IPS DF 4.7 (cell line): Measurements from ENCODE around the gene SLC10A3.

Experiments
- DNase-seq: peaks from one replicate; pipeline ENCODE4 v3.0.0-alpha.2; 2013; ENCODE audit warnings: low spot score; ENCODE audit errors: extremely low read depth

Gene SLC10A3, protein sequence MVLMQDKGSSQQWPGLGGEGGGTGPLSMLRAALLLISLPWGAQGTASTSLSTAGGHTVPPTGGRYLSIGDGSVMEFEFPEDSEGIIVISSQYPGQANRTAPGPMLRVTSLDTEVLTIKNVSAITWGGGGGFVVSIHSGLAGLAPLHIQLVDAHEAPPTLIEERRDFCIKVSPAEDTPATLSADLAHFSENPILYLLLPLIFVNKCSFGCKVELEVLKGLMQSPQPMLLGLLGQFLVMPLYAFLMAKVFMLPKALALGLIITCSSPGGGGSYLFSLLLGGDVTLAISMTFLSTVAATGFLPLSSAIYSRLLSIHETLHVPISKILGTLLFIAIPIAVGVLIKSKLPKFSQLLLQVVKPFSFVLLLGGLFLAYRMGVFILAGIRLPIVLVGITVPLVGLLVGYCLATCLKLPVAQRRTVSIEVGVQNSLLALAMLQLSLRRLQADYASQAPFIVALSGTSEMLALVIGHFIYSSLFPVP

DNA sequence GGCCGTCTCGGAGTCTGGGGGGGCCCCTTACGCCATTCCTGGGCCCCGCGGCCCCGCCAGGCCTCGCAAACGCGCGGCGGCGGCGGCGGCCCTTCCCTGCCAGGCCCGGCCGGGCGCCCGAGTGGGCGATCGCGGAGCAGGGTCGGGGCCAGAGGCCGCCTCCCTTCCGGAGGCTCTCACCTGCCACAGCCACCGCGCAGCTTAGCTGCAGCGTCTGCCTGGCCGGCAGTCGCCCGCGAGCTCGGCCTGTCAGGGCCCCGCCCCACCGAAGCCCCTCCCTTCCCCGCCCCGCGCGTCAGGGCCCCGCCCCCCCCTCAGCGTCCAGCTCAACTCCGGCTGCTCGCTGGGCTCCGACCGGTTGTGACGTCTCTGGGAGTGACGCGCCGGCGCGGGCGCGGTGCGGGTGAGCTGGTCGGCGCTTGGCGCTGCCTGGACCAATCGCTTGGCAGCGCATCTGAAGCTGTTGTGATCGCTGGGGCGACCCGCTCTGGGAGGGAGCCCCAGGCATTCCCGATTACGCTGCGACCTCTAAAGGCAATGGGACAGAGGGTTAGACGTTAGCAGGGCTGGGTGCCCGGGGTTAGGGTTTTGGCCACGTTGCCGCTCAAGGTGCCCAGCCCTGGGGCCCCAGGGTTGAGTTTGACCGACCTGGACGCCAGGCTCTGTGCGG lies at the start of gene SLC10A3:
Gene SLC10A3 (minus strand): TSS at position 216 of the 670 bp plus-strand sequence. CDS start 1,689 bp downstream, outside the sequence.
- peak; percentile 66 for DNase-seq

DNA sequence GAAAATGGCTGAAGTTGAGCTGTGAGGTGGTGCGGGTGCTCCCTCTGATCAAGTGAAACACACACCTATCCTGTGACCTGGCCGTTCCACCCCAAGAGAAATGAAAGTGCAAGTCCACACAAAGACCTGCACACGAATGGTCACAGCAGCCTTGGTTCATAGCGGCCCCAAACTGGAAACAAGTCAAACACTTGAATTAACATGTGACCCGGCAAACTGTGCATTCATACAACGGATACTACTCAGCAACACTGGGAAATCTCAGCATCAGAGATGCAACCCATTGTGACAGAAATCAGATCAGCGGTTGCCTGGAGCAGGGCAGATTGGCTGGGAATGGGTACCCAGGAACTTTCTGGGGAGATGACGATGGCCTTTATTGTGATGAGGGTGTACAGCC lies 48.6 kb upstream of the SLC10A3 start:
- no peak for DNase-seq

DNA sequence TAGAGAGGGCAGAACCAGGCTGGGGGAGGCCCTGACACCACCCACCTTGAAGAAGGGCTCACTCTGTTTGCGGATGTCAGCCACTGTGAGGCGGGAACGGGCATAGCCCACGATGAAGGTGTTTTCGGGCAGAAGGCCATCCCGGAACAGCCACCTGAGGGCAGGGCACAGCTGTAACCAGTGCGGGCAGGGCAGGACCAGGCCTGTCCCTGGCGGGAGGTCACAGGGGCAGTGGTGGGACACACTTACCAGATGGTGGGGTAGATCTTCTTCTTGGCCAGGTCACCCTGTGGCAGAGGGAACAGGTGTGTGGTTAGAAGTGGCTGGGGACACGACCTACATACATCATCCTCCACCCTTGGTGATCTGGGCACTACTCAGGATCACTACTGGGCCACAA lies 45.5 kb upstream of the SLC10A3 start:
- DNase-seq: no peak

DNA sequence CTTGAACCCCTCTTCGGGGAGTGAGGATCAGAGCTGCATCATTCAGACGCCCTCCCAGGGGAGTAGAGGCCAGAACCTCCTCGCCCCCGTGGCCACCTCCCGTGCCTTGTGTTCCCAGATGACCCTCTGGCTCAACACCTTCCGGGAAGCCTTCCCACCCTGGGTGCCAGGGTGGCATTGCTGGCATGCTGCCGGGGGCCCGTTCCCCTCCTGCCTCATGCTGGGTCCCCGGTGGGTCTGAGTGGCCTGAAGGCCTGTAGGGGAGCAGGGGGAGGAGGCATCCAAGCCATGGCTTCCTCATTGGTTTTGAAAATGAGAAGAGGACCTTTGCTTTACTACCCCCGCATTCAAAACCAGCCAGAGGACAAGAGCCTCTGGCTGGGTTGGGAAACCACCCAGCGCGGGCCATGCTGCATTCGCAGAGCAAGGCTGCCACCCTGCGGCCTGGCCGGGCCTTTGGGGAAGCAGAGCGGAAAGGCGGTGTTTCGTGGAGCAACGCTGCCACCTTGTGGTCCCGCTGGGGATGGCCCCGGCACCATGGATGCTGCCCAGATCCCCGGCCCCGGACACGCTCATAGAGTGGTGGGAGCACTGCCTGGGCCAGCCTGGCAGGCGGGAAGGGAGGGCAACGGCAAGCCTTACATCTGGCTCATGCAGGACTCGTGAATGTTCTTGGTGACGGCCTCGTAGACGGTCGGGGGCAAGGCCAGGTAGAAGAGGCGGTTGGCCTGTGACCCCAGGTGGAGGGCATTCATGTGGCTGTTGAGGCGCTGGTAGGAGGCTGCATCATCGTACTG lies 44.3 kb upstream of the SLC10A3 start:
- no peak for DNase-seq

DNA sequence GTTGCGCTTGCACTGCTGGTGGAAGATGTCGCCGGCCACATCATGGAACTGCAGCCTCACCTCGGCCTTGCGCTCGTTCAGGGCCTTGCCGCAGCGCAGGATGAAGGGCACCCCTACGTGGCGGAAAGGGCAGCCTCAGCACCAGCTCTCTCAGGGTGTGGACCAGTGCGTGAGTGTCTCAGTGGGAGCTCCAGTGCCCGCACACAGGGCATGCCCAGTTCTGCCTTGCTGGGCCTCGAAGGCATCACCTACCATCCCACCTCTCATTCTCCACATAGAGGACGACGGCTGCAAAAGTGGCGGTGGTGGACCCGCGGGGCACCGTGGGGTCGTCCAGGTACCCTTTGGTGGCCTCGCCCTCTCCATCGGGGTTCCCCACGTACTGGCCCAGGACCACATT lies 42.3 kb upstream of the SLC10A3 start:
- no peak for DNase-seq

DNA sequence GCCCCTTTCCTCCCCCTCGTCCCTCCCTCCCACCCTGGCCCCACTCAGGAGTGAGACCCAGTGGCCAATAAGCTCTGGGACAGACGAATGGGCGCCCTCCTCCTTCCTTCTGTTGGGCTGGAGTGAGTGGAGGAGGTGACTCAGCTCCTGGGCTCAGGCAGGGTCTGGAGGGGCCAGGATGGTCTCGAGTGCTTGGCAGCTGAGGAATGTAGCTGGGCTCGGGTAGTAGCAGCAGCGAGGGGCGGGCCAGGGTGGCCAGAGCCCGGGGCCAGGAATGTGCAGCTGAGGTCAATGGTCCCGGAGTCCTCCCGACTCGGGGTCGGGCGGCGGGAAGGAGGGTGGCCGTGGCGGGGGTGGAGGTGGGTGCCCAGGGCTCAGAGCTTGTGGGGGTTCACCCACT lies 41.2 kb upstream of the SLC10A3 start:
- DNase-seq: no peak

DNA sequence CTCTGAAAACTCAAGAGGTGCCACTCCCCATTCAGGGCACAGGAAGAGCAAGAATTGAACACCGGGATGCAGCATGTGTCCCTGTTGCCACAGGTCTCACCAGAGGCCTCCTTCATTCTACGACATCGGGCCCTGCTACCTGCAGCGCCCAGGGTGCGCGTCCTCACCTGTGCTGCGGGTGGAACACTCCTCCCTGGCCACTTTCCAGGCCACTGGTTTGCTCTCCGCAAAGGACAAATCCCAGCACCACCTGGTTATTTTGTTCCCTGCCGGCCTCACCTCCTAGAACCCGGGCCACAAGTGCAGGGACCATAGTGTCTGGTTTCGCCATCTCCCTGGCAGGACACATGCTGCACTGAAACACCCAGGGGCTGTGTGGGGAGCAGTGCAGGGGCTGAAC lies 39.9 kb upstream of the SLC10A3 start:
- DNase-seq: no peak

DNA sequence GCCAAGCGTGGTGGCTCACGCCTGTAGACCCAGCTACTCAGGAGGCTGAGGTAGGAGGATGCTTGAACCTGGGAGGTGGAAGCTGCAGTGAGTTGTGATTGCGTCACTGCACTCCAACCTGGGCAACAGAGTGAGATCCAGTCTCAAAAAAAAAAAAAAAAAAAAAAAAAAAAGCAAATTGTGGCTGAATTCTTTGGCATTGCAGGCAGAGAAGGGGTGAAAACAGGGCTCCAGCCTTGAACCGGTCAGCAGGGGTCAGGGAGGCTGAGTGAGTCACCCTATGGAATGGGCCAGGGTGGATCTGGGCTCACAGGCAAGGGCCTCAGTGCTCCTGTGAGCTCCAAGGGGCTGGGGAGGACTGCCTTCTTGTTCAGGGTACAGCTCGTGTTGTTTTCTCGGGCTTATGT lies 38.8 kb upstream of the SLC10A3 start:
- DNase-seq: no peak

DNA sequence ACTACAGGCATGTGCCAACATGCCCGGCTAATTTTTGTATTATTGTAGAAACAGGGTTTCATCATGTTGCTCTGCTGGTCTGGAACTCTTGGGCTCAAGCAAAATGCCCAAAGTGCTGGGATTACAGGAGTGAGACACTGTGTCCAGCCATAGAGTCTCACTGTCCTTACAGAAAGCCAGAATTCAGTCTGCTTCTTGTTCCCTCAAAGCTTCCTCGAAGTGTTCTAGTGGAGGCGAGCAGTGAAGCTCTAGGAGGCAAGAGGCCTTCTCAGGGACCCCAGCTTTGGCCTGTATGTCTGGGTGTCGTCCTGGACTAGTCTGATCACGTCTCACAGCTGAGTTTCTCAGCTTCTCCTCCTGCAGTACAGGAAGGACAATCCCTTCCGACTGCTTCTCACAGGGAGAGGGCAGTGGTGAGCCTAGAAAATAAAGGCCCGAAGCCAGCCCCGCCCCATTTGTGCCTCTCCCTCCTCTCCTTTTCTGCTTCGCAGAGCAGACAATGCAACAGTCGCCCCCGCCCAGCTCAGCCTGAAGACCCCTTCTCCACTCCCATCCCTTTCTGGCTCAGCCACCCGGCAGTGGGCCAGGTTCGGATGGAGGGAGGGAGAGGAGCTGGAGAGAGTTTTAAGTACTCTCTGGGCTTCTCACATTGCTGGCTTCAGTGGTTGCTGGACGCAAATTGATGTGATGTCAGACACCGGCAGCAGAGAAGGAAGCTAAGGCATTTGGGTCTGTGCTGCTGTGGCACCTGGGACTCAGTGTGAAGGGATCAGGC lies 36.7 kb upstream of the SLC10A3 start:
- DNase-seq: no peak

DNA sequence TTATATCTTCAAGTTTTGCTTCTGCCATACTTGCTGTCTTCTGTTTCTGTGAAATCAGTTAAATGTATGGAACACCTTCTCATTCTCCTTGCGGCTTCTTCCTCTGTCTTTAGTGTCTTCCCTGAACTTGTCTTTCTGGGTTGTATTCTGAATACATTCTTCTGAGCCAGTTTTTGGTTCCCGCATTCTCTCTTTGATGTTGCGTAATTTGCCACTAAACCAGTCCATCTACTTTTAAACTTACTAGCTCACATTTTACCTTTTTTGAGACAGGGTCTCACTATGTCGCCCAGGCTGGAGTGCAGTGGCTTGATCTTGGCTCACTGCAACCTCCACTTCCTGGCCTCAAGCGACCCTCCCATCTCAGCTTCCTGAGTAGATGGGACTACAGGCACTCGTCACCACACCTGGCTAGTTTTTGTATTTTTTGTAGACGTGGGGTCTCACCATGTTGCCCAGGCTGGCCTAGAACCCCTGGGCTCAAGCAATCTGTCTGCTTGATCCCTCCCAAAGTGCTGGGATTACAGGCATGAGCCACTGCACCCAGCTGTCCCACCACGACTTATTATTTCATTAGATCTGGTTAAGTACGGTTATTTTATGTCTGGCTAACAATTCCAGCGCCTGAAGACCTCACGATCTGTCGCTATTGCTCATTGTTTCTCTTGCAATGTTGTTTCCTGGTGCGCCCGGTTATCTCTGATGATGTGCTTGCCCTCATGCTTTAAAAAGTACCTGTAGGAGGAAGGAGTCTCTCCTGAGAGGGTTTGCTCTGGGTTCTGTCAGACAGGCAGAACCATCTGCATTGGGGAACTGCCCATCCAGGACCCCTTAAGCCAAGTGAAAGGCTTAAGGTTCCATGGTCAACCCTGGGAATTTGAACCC lies 35.4 kb upstream of the SLC10A3 start:
- DNase-seq: no peak

DNA sequence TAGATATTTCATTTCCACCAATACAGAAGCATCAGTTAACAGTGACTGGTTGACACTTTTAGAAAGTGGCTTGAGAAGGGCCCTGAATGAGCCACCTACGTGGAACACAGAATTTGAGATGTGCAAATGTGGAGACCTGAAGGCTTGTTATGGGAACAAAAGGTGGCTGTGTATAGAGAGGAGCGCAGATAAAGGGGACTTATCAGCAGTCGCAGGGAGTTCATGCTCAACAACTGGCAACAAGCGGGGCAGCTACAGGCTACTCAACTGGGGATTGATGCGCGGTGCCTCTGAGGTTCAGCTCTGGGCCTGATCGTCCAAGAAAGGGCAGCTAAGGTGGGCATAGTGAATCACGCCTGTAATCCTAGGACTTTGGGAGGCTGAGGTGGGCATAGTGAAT lies 29.0 kb upstream of the SLC10A3 start:
- no peak for DNase-seq

DNA sequence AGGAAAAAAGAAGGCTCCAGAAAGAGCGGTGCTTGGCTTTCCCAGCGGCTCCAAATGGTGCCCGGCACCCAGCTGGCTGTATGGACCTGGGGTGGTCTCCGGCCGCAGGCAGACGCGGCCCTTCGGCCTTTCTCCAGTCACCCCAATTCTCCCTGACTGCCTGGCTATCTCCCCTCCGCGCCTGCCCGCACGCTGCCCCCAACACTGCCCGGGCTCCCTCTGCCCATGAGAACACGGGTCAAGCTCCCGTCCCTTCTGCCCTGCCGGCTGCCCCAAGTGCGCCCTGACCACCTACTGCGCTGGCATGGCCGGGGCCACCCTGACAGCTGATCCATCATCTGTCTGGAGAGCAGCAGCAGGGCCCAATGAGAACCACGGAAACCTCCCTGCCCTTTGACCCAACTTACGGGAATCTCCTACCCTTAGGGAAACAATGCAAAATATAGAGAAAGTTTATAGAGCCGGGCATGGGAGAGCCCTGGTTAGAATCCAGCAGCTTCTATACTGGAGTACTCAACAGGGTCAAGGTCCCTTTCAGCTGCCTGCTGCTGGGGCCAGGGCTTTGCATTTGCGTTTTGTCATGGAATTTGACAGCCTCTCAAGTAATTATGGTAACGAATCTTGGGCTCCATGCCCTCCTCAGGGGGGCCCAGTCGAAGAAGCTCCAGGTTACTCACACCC lies 26.8 kb upstream of the SLC10A3 start:
- no peak for DNase-seq

DNA sequence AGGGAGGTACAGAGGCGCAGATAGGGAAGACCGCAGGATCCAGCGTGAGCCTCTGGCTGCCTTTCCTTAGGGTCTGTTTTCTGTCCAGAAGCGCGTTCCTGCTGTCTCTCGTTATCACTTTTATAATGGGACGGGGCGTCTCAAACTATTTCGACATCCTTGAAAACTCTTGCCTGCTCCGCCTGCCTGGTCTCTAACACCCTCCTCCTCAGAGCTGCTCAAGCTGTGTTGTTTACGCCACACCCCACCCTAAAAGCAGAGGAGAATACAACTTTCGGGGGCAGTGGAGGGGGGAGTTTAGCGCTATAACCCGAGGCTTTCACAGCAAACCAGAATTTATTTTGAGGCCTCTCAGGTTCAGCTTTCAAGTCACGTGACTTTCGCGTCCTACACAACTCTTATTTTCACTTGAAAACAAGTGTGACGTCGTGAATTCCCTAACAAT lies 26.2 kb upstream of the SLC10A3 start:
- no peak for DNase-seq

DNA sequence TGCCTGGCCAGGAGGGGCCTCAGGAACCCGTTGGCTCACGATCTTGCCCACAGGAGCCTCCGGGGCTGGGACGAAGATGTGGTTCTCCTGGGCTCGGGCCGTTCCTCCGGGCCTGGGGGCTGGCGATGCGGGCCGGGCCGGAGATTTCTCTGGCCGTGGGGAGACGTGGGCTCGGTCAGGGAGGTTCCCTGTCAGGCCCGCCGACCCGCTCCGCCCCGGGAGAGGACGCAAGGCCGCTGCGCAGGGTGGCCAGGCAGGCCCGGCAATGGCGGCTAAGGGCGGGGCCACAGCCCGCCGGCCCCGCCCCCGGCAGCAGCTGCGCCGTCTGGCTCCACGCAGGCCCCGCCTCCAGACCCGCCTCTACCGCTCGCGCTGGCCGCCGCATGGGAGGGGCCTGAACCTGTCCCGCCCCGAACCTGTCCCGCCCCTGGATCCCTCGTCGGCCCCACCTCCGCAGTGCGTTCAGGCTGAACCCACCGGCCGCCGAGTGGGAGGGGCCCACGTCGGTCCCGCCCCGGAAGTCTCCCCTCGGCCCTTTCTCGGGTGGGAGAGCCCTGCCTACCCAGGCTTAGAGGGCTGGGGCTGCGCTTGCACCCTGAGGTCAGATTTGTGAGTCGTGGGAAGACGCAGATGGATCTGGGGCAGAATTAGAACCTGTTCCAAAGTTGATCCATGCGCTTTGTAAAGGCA lies 25.7 kb upstream of the SLC10A3 start, which contains the start of gene FAM3A:
Gene FAM3A (minus strand): TSS at position 267 of the 690 bp plus-strand sequence. CDS start 460 bp downstream, outside the sequence.
- no peak for DNase-seq

DNA sequence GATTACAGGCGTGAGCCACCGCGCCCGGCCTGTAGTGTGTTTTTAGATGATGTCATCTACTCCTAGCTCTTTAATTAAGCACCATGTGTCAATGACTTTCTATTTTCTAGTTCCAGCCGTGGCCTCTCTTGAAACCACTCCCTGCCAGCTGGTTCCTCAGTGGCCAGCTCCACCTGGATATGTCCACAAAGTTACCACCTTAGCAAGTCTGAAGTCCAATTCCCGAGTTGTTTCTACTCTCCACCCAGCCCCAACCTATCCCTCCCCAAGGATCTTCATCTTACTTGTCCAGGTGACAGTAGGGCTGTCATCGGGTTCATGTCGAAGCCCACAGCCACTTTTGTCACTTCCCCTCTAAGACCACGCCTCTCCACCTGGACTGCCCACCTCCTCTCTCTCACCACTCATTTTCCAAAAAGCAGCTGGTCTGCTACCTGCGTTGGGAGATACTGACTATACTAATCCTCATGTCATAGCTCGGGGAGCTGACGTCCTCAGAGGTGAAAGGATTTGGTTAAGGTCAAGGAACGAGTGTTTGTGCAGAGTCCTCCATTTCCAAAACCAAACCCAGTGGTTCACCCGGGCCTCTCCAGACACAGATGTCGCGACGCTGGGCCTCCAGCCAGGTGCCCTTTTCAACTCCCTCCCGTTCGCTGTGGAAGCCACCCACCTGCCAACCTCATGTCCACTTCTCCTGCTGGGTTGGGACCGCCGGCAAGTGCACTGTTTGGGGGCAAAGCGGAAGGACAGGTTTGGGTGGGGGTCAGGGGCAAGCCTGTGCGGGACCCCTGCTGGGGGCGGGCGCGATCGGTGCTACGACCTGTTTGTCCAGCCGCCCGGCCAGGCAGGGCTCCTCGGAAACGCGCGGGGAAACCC lies 24.9 kb upstream of the SLC10A3 start:
- no peak for DNase-seq

DNA sequence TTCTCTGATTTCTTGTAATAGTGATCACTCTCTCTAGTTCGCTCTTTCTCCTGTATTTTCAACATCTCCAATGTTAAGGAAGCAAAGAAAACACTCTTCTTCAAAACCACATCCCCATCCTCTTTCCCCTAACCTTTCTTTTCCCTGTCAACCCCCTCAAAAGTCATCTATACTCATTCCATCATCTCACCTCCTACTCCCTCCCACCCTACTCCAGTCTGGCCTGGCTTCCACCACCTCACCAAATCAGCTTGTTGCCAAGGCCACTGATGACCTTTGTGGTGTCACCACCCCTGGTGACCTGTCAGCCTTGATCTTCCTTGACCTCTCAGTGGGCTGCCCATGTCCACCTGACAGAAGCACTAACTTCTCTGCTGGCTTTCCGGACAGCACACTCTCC lies 23.3 kb upstream of the SLC10A3 start:
- DNase-seq: no peak

DNA sequence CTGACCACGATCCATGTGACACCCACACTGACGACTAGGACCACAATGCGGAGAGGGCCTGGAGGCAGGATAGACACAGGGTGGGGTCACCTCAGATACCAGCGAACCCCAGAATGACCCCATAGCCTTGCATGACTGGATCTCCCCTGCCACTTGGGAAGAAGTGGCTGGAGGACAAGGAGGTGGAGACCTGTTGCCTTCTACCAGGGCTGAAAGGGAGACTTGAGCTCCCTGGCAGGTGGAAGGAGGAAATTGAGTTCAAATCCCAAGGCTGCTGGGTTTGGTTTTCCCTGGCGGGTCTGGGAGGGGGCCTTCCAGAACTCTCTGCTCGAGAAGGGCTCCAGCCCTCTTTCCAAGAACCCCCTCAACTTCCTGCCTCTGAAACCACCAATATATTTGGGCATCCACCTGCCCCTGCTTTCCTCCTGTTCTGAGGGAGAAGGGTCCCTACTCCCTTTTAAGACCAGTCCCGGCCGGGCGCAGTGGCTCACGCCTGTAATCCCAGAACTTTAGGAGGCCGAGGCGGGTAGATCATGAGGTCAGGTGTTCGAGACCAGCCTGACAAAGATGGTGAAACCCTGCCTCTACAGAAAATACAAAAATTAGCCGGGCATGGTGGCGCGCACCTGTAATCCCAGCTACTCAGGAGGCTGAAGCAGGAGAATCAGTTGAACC lies 22.6 kb upstream of the SLC10A3 start:
- no peak for DNase-seq
